Fibroblast of lung (primary cell): Measurements from ENCODE around the gene ESPN. TPM values are rescaled to one million over a fixed set of nuclear protein-coding genes. Genes with fewer than 3 reads are reported as not detected.

Source experiments
- DNase-seq, 2 donors: peaks; one replicate each; pipeline versions ENCODE4 v3.0.0 to v3.0.0-alpha.2; 2010; ENCODE audit warnings: low read depth in 2 of 2
- H2AFZ ChIP-seq: 2 replicates; pipeline ENCODE4 v1.5.1; 2012; ENCODE audit warnings: low read length, control low read depth, inconsistent platforms
- H3K27ac ChIP-seq: 2 replicates; pipeline ENCODE4 v1.5.1; 2011; ENCODE audit warnings: low read length, control low read depth; ENCODE audit not compliant: insufficient read depth
- H3K27me3 ChIP-seq: 2 replicates; pipeline ENCODE4 v1.5.1; 2011; ENCODE audit warnings: mild to moderate bottlenecking, low read length; ENCODE audit not compliant: control insufficient read depth, insufficient read depth
- H3K36me3 ChIP-seq: 2 replicates; pipeline ENCODE4 v1.5.1; 2011; ENCODE audit warnings: low read length; ENCODE audit not compliant: control insufficient read depth, insufficient read depth
- H3K4me1 ChIP-seq: 2 replicates; pipeline ENCODE4 v1.5.1; 2011; ENCODE audit warnings: low read length; ENCODE audit not compliant: control insufficient read depth, insufficient read depth; ENCODE audit errors: extremely low read depth
- H3K4me2 ChIP-seq: 2 replicates; pipeline ENCODE4 v1.5.1; 2011; ENCODE audit warnings: low read length, control low read depth; ENCODE audit not compliant: insufficient read depth; ENCODE audit errors: extremely low read depth
- H3K4me3 ChIP-seq, 4 experiments: fragments of 200-600 bp in 1 of 4; sonication (generic) in 1 of 4; replicated peaks in 1 of 4; 2 replicates each; pipeline ENCODE4 v1.5.1; 2011 to 2016; ENCODE audit warnings: low read length in 4 of 4, low read depth in 3 of 4, mild to moderate bottlenecking in 3 of 4, control low read depth in 2 of 4, inconsistent platforms in 1 of 4, mixed read lengths in 1 of 4; ENCODE audit not compliant: insufficient read depth in 1 of 4; ENCODE audit errors: control extremely low read depth in 1 of 4
- H3K79me2 ChIP-seq: 2 replicates; pipeline ENCODE4 v1.5.1; 2012; ENCODE audit warnings: mild to moderate bottlenecking, low read length, inconsistent platforms; ENCODE audit not compliant: control insufficient read depth, insufficient read depth
- H3K9ac ChIP-seq: 2 replicates; pipeline ENCODE4 v1.5.1; 2011; ENCODE audit warnings: mild to moderate bottlenecking, low read length, control low read depth; ENCODE audit not compliant: insufficient read depth
- H3K9me3 ChIP-seq: 2 replicates; pipeline ENCODE4 v1.5.1; 2012; ENCODE audit warnings: low read depth, low read length; ENCODE audit not compliant: control insufficient read depth, insufficient read depth
- H4K20me1 ChIP-seq: 2 replicates; pipeline ENCODE4 v1.5.1; 2011; ENCODE audit warnings: low read length; ENCODE audit not compliant: control insufficient read depth, insufficient read depth; ENCODE audit errors: extremely low read depth
- EZH2 ChIP-seq: IDR thresholded peaks from 2 replicates; pipeline ENCODE4 v1.5.1; 2012; ENCODE audit warnings: low read length, control low read depth, mild to moderate bottlenecking; ENCODE audit errors: missing control alignments
- polyA plus RNA-seq, 2 donors: library from polyadenylated mRNA; depleted of rRNA in 1 of 2; stranded (reverse) in 1 of 2; unstranded in 1 of 2; fragments of >200 nt; gene quantifications; 2 replicates each; pipeline ENCODE4 v1.2.1, GENCODE V29; 2011 to 2012; ENCODE audit warnings: missing spikeins in 1 of 2
- total RNA-seq: library from RNA; depleted of rRNA; stranded (reverse); fragments of >200 nt; gene quantifications from 2 replicates; pipeline ENCODE4 v1.2.1, GENCODE V29; 2014
- TF ChIP-seq, protein P1 (sequence below), 2 donors: IDR thresholded peaks in 1 of 2; conservative IDR thresholded peaks in 1 of 2; 1 replicate in 1 of 2; 2 replicates in 1 of 2; pipeline ENCODE4 v1.5.1; 2011 to 2012; ENCODE audit warnings: low read length in 2 of 2, control low read depth in 1 of 2, inconsistent platforms in 1 of 2, low read depth in 1 of 2, mild to moderate bottlenecking in 1 of 2

Gene ESPN
- total and polyA plus RNA-seq, 2 donors (not counting 1 experiment from before 2014, with no cell fraction given), result not detected

DNA sequence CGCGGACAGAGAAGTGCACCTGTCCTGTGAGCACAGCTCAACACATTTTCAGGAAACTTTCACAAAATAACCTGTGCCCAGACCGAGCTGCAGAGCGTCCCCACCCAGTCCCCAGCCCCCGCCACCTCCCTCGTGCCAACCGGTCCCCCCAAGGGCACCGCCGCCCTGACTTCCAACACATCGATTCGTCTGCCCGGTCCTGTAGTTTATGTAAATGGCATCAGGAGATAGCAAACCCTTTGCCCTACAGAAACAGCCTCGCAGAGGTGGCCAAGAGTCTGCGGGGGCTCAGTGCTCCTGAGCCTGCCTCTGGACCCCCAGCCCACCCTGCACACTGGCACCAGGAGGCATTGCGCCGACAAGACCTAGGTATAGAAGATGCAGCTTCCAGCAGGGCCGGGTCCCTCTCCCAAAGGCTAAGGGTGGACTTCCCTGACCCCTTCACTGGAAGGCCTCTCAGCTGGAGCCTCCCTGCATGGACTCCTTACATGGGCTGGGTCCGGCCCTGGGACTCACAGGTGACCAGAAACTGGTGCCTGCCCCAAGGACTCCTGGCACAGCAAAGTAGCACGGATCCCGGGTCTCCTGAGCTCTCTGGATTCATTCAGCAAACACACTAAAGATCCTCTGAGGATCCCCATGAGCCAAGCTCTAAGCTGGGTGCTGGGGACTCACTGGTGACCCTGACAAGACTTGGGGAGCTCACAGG lies 73.4 kb downstream of the ESPN start:
- DNase-seq, result no peak
- H2AFZ ChIP-seq, result no peak overlapping the region
- peak overlapping the region; percentile 72 for H3K4me2 ChIP-seq
- H3K27ac ChIP-seq, result no peak overlapping the region
- peak overlapping the region in 3 of 4 experiments; percentile 51 to 59 (median 56) for H3K4me3 ChIP-seq
- H3K27me3 ChIP-seq, result peaks cover 18% of the 10 kb centered on the region
- no peak overlapping the region for H3K9ac ChIP-seq
- no peaks in the 10 kb centered on the region for H3K9me3 ChIP-seq
- no peaks in the 10 kb centered on the region for H3K79me2 ChIP-seq
- no peaks in the 10 kb centered on the region for H3K36me3 ChIP-seq
- no peaks in the 10 kb centered on the region for H3K4me1 ChIP-seq
- no peak for TF ChIP-seq EZH2
- TF ChIP-seq, protein P1, sequence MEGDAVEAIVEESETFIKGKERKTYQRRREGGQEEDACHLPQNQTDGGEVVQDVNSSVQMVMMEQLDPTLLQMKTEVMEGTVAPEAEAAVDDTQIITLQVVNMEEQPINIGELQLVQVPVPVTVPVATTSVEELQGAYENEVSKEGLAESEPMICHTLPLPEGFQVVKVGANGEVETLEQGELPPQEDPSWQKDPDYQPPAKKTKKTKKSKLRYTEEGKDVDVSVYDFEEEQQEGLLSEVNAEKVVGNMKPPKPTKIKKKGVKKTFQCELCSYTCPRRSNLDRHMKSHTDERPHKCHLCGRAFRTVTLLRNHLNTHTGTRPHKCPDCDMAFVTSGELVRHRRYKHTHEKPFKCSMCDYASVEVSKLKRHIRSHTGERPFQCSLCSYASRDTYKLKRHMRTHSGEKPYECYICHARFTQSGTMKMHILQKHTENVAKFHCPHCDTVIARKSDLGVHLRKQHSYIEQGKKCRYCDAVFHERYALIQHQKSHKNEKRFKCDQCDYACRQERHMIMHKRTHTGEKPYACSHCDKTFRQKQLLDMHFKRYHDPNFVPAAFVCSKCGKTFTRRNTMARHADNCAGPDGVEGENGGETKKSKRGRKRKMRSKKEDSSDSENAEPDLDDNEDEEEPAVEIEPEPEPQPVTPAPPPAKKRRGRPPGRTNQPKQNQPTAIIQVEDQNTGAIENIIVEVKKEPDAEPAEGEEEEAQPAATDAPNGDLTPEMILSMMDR (conservative IDR thresholded peaks at IDR 0.05 in 1 of 2, IDR thresholded peaks at IDR 0.05 in 1 of 2; ENCODE audit: low read depth in 1 of 2, low read length in 2 of 2), result no peak
- no peaks in the 10 kb centered on the region for H4K20me1 ChIP-seq

- Histone ChIP-seq H3K4me1 (no peaks in the 10 kb centered on the region), H3K79me2 (no peaks in the 10 kb centered on the region), H3K4me3 (no peak overlapping the region), H3K9me3 (no peaks in the 10 kb centered on the region), H3K36me3 (no peaks in the 10 kb centered on the region), H3K27ac (no peak overlapping the region), H3K9ac (no peak overlapping the region), H4K20me1 (no peaks in the 10 kb centered on the region), H3K4me2 (no peak overlapping the region), H3K27me3 (peaks cover 18% of the 10 kb centered on the region), H2AFZ (no peak overlapping the region)
- no peak for DNase-seq
- TF ChIP-seq, protein P1 (conservative IDR thresholded peaks at IDR 0.05 in 1 of 2, IDR thresholded peaks at IDR 0.05 in 1 of 2; ENCODE audit: low read depth in 1 of 2, low read length in 2 of 2), result no peak
- peak; percentile 55 for TF ChIP-seq EZH2
These were observed 74.1 kb downstream of the ESPN start for GRCh38 chr1:6498576-6499111.

DNA sequence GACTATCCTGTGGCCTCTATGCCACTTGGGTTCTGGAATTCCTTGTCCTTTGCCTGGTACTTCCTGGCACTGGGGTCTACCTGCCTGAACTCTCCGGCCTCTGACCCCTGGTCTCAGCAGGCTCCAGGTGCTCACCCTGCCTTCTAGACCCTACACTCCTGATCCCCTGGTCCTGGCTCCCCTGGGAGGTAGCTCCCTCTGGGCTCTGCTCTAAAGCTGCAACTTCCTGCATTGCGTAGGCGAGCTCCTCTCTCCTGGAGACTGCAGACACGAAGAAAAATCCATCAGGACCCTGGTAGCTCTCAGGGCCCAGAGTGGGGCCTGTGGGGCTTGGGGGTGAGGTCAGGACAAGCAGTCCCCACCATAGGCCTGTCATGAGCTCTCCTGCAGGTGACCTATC lies 74.7 kb downstream of the ESPN start:
- TF ChIP-seq, protein P1 (conservative IDR thresholded peaks at IDR 0.05 in 1 of 2, IDR thresholded peaks at IDR 0.05 in 1 of 2; ENCODE audit: low read depth in 1 of 2, low read length in 2 of 2), result no peak
- TF ChIP-seq EZH2, result no peak
- Histone ChIP-seq H3K79me2 (no peaks in the 10 kb centered on the region), H3K9ac (no peak overlapping the region), H3K27me3 (peaks cover 18% of the 10 kb centered on the region), H3K4me3 (no peak overlapping the region), H3K9me3 (no peaks in the 10 kb centered on the region), H3K36me3 (no peaks in the 10 kb centered on the region), H3K27ac (no peak overlapping the region), H2AFZ (no peak overlapping the region), H3K4me2 (no peak overlapping the region), H4K20me1 (no peaks in the 10 kb centered on the region), H3K4me1 (no peaks in the 10 kb centered on the region)
- no peak for DNase-seq
